Astrocyte (in vitro differentiated cells and primary cell): ENCODE results near the gene USP15. TPM values are rescaled to one million over a fixed set of nuclear protein-coding genes. Genes with fewer than 3 reads are reported as not detected.
A peak's percentile ranks its signal among the peaks of the same experiment; 100 is the strongest.

Experiments
- DNase-seq: peaks from one replicate; pipeline ENCODE4 v3.0.0-alpha.2; 2010; ENCODE audit warnings: low read depth
- FAIRE-seq: peaks from 2 replicates; lab custom pipeline; 2011; peaks lifted over from hg19 to GRCh38; lab: Jason Lieb, UNC
- H2AFZ ChIP-seq: 2 replicates; pipeline ENCODE4 v1.6.0; 2012; ENCODE audit warnings: low read depth, low read length, inconsistent platforms
- H3K27ac ChIP-seq: 2 replicates; pipeline ENCODE4 v1.5.1; 2011; ENCODE audit warnings: low read depth, low read length, inconsistent platforms
- H3K27me3 ChIP-seq: 2 replicates; pipeline ENCODE4 v1.6.0; 2011; ENCODE audit warnings: low read length, inconsistent platforms; ENCODE audit not compliant: insufficient read depth
- H3K36me3 ChIP-seq: 2 replicates; pipeline ENCODE4 v1.5.1; 2011; ENCODE audit warnings: low read length, inconsistent platforms; ENCODE audit not compliant: insufficient read depth
- H3K4me1 ChIP-seq: 2 replicates; pipeline ENCODE4 v1.5.1; 2011; ENCODE audit warnings: low read length, inconsistent platforms; ENCODE audit not compliant: insufficient read depth
- H3K4me2 ChIP-seq: 2 replicates; pipeline ENCODE4 v1.6.0; 2012; ENCODE audit warnings: low read length, inconsistent platforms
- H3K4me3 ChIP-seq: 2 replicates; pipeline ENCODE4 v1.5.1; 2011; ENCODE audit warnings: low read depth, mild to moderate bottlenecking, low read length, inconsistent platforms; ENCODE audit not compliant: insufficient read depth
- H3K79me2 ChIP-seq: 2 replicates; pipeline ENCODE4 v1.6.0; 2012; ENCODE audit warnings: mild to moderate bottlenecking, low read length, inconsistent platforms; ENCODE audit not compliant: insufficient read depth
- H3K9ac ChIP-seq: 2 replicates; pipeline ENCODE4 v1.6.0; 2012; ENCODE audit warnings: mild to moderate bottlenecking, low read length, inconsistent platforms
- H3K9me3 ChIP-seq: 2 replicates; pipeline ENCODE4 v1.5.1; 2012; ENCODE audit warnings: low read depth, mild to moderate bottlenecking, low read length, inconsistent platforms; ENCODE audit not compliant: insufficient read depth
- H4K20me1 ChIP-seq: 2 replicates; pipeline ENCODE4 v1.6.0; 2012; ENCODE audit warnings: low read length, inconsistent platforms; ENCODE audit not compliant: insufficient read depth
- H3K27ac Mint-ChIP-seq: one replicate; pipeline ENCODE4 v1.8.0; 2021; ENCODE audit warnings: mild to moderate bottlenecking, mixed read lengths; ENCODE audit not compliant: unreplicated experiment
- H3K27me3 Mint-ChIP-seq: one replicate; pipeline ENCODE4 v1.8.0; 2021; ENCODE audit warnings: low read depth, mixed read lengths; ENCODE audit not compliant: unreplicated experiment
- H3K36me3 Mint-ChIP-seq: one replicate; pipeline ENCODE4 v1.8.0; 2021; ENCODE audit warnings: low read depth, mixed read lengths; ENCODE audit not compliant: unreplicated experiment
- H3K4me1 Mint-ChIP-seq: one replicate; pipeline ENCODE4 v1.8.0; 2021; ENCODE audit warnings: low read depth, mixed read lengths; ENCODE audit not compliant: unreplicated experiment
- H3K4me3 Mint-ChIP-seq: one replicate; pipeline ENCODE4 v1.8.0; 2021; ENCODE audit warnings: mild to moderate bottlenecking, moderate library complexity, mixed read lengths; ENCODE audit not compliant: unreplicated experiment
- H3K9me3 Mint-ChIP-seq: one replicate; pipeline ENCODE4 v1.8.0; 2021; ENCODE audit warnings: mild to moderate bottlenecking, mixed read lengths; ENCODE audit not compliant: unreplicated experiment
- CTCF ChIP-seq: IDR thresholded peaks from 2 replicates; pipeline ENCODE4 v1.5.1; 2011; ENCODE audit warnings: low read depth, mild to moderate bottlenecking, inconsistent platforms, low read length, moderate library complexity; ENCODE audit not compliant: insufficient read depth
- EZH2 ChIP-seq: IDR thresholded peaks from 2 replicates; pipeline ENCODE4 v1.6.1; 2012; ENCODE audit warnings: mild to moderate bottlenecking, low read length, inconsistent platforms; ENCODE audit not compliant: insufficient read depth
- total RNA-seq: library from RNA; stranded (reverse); gene quantifications from 2 replicates; pipeline ENCODE4 v1.2.1, GENCODE V29; 2021

USP15 gene
- total RNA-seq, 1 donor from 2014 or later, result 81.9 TPM

- Histone ChIP-seq H3K4me3 (no peak overlapping the region), H3K9me3 (peaks cover 3% of the 10 kb centered on the region), H4K20me1 (no peaks in the 10 kb centered on the region), H3K4me2 (no peak overlapping the region), H3K4me1 (no peaks in the 10 kb centered on the region), H2AFZ (no peak overlapping the region), H3K27me3 (no peaks in the 10 kb centered on the region), H3K27ac (no peak overlapping the region), H3K79me2 (no peaks in the 10 kb centered on the region), H3K9ac (no peak overlapping the region), H3K36me3 (no peaks in the 10 kb centered on the region)
- no peak overlapping the region for H3K27ac Mint-ChIP-seq
- DNase-seq, result no peak
- no peak for TF ChIP-seq CTCF
- TF ChIP-seq EZH2, result no peak
- FAIRE-seq, result no peak
- H3K4me1 Mint-ChIP-seq, result no peaks in the 10 kb centered on the region
- H3K36me3 Mint-ChIP-seq, result no peaks in the 10 kb centered on the region
- no peaks in the 10 kb centered on the region for H3K27me3 Mint-ChIP-seq
- H3K4me3 Mint-ChIP-seq, result no peak overlapping the region
- no peaks in the 10 kb centered on the region for H3K9me3 Mint-ChIP-seq
Observed at GRCh38 chr12:62239571-62239970, 20.6 kb upstream of the USP15 start.

GRCh38 chr12:62247281-62248045 lies 12.7 kb upstream of the USP15 start:
- DNase-seq (no peak), FAIRE-seq (no peak)
- Mint-ChIP-seq H3K4me3 (no peak overlapping the region), H3K36me3 (no peaks in the 10 kb centered on the region), H3K27ac (no peak overlapping the region), H3K4me1 (peaks cover 14% of the 10 kb centered on the region), H3K27me3 (no peaks in the 10 kb centered on the region), H3K9me3 (no peaks in the 10 kb centered on the region)
- Histone ChIP-seq H3K36me3 (no peaks in the 10 kb centered on the region), H3K9me3 (no peaks in the 10 kb centered on the region), H3K9ac (no peak overlapping the region), H3K4me1 (no peaks in the 10 kb centered on the region), H3K4me3 (no peak overlapping the region), H2AFZ (no peak overlapping the region), H3K27me3 (no peaks in the 10 kb centered on the region), H3K4me2 (no peak overlapping the region), H3K27ac (no peak overlapping the region), H3K79me2 (no peaks in the 10 kb centered on the region), H4K20me1 (no peaks in the 10 kb centered on the region)
- no peak for TF ChIP-seq EZH2
- no peak for TF ChIP-seq CTCF

- no peaks in the 10 kb centered on the region for H4K20me1 ChIP-seq
- H2AFZ ChIP-seq, result no peak overlapping the region
- no peaks in the 10 kb centered on the region for H3K27me3 Mint-ChIP-seq
- FAIRE-seq, result no peak
- H3K36me3 Mint-ChIP-seq, result peaks cover 3% of the 10 kb centered on the region
- H3K4me3 Mint-ChIP-seq, result no peak overlapping the region
- H3K9ac ChIP-seq, result no peak overlapping the region
- H3K4me2 ChIP-seq, result no peak overlapping the region
- no peaks in the 10 kb centered on the region for H3K36me3 ChIP-seq
- H3K27ac Mint-ChIP-seq, result no peak overlapping the region
- no peaks in the 10 kb centered on the region for H3K27me3 ChIP-seq
- no peak overlapping the region for H3K4me3 ChIP-seq
- H3K4me1 Mint-ChIP-seq, result peaks cover 14% of the 10 kb centered on the region
- H3K27ac ChIP-seq, result no peak overlapping the region
- no peaks in the 10 kb centered on the region for H3K9me3 ChIP-seq
- no peaks in the 10 kb centered on the region for H3K79me2 ChIP-seq
- no peaks in the 10 kb centered on the region for H3K4me1 ChIP-seq
- no peak for TF ChIP-seq EZH2
- TF ChIP-seq CTCF, result no peak
- no peaks in the 10 kb centered on the region for H3K9me3 Mint-ChIP-seq
- DNase-seq, result peak; percentile 46
Observed at GRCh38 chr12:62248873-62249272, 11.3 kb upstream of the USP15 start.
